Measurements from ENCODE around the gene NDUFS2. TPM values are rescaled to one million over a fixed set of nuclear protein-coding genes. Genes with fewer than 3 reads are reported as not detected.

NDUFS2 gene
- total and polyA plus RNA-seq, 9 of the 15 experiments (the other 6 are each of a cell fraction or from before 2014, with no cell fraction given) = 70.0 to 176 (median 141) TPM

- TF ChIP-seq ARID1B (IDR thresholded peaks at IDR 0.05) (0 out of 2 replicates have a peak, but pooled peaks have one; percentile 22), JUND (IDR thresholded peaks at IDR 0.05; ENCODE audit: borderline replicate concordance, low read depth, low read length) (peak; percentile 70), JUND (tag; IDR thresholded peaks at IDR 0.05; ENCODE audit: borderline replicate concordance, low read depth, low read length) (peak; percentile 26; the same call in 1 of the 3 replicates), PRPF4 (IDR thresholded peaks at IDR 0.05; ENCODE audit: insufficient read depth, low read depth, low read length, poor library complexity, severe bottlenecking) (no peak), KLF16 (IDR thresholded peaks at IDR 0.05) (no peak), JUN (IDR thresholded peaks at IDR 0.05; ENCODE audit: borderline replicate concordance, low read depth, low read length) (peak; percentile 35; the same call in 1 of the 2 replicates), JUN (CRISPR knock-in tag; IDR thresholded peaks at IDR 0.05; ENCODE audit: borderline replicate concordance) (no peak), SMARCA4 (IDR thresholded peaks at IDR 0.05) (0 out of 2 replicates have a peak, but pooled peaks have one; percentile 17), FOSL1 (tag; conservative IDR thresholded peaks at IDR 0.05) (peak; percentile 80), ZNF592 (IDR thresholded peaks at IDR 0.05) (0 out of 2 replicates have a peak, but pooled peaks have one; percentile 18), ATF3 (IDR thresholded peaks at IDR 0.05) (peak; percentile 61), ATF3 (CRISPR knock-in tag; conservative IDR thresholded peaks at IDR 0.05) (no peak)
- H3K36me3 ChIP-seq (ENCODE audit: control insufficient read depth, insufficient read depth, low read length) = no peaks in the 10 kb centered on the region
- peak overlapping the region in 1 of 2 experiments; percentile 53; a peak in 1 of 4 replicates for H3K9ac ChIP-seq (ENCODE audit: insufficient read depth in 1 of 2, low read depth in 2 of 2, low read length in 2 of 2)
- peaks cover under 1% of the 10 kb centered on the region; the same call in 2 of the 3 replicates for H3K79me2 ChIP-seq (ENCODE audit: control insufficient read depth, insufficient read depth, low read length)
- 0 out of 2 replicates have a peak overlapping the region, but pooled peaks have one; percentile 0 for H3K4me2 ChIP-seq (ENCODE audit: insufficient read depth, low read length)
- intact Hi-C loops (cut with micrococcal nuclease) (no loop called here), in situ Hi-C loops (cut with MboI) (no loop called here)
- peak overlapping the region; percentile 60; the same call in 1 of the 2 replicates for H2AFZ ChIP-seq (ENCODE audit: low read depth, low read length)
- H3K27me3 ChIP-seq (ENCODE audit: control insufficient read depth in 2 of 2, insufficient read depth in 2 of 2, low read length in 2 of 2) = no peaks in the 10 kb centered on the region
- peaks cover 35 to 41% of the 10 kb centered on the region in 2 experiments for H3K4me1 ChIP-seq (replicated peaks in 1 of 2; ENCODE audit: control insufficient read depth in 2 of 2, insufficient read depth in 2 of 2, low read length in 2 of 2)
- ChIA-PET POLR2A (interaction anchor here (1.0 to 2.4 kb wide), 6 partner anchors 9 to 43 kb away, joined by 3 to 12 read pairs (median 6); partner anchors contain the start of genes NDUFS2 and TOMM40L), CTCF (ENCODE audit: low intra/inter-chr PET ratio) (interaction anchor here (0.6 to 1.1 kb wide), 2 partner anchors 185 to 192 kb away, joined by 4 to 5 read pairs; partner anchors contain the start of gene CFAP126)
- no peak for FAIRE-seq
- 40% methylated on average over 1 of the region's 1 CpG for WGBS (ENCODE audit: insufficient coverage, low coverage, missing lambda C conversion rate)
- no peak overlapping the region for H3K4me3 ChIP-seq
- peak; percentile 6; the same call in 1 of the 3 replicates for ATAC-seq
- H3K27ac ChIP-seq (ENCODE audit: extremely low read depth, low read depth, low read length) = peak overlapping the region; percentile 34; the same call in 2 of the 3 replicates
- DNase-seq (ENCODE audit: extremely low read depth in 1 of 4, low spot score in 3 of 4) = peak in 2 of 4 experiments; percentile 42 to 54
- H3K9me3 ChIP-seq (replicated peaks; ENCODE audit: control insufficient read depth, insufficient read depth, low read depth, low read length) = no peaks in the 10 kb centered on the region
- H3K9me1 ChIP-seq (ENCODE audit: control insufficient read depth, insufficient read depth, low read length) = no peaks in the 10 kb centered on the region
- BruUV-seq (replicated peaks) = no TSS peak
- no peaks in the 10 kb centered on the region for H4K20me1 ChIP-seq (replicated peaks; ENCODE audit: control insufficient read depth, insufficient read depth, low read length)
Measured at GRCh38 chr1:161182214-161182613, 20.0 kb upstream of the NDUFS2 start.
